GM21423 (cell line): ENCODE measurements around the gene PLA2G2D.
A peak's percentile ranks its signal among the peaks of the same experiment; 100 is the strongest.

ENCODE experiments used
- ATAC-seq: cut with Tn5 transposase; IDR thresholded peaks from one replicate; pipeline ENCODE4 v1.9.1; 2021; ENCODE audit warnings: mild to moderate bottlenecking, moderate library complexity; ENCODE audit not compliant: unreplicated experiment

PLA2G2D gene

GRCh38 chr1:20090641-20091040, 28.7 kb downstream of the PLA2G2D start:
- no peak for ATAC-seq

GRCh38 chr1:20090119-20090518, 29.2 kb downstream of the PLA2G2D start:
- no peak for ATAC-seq

GRCh38 chr1:20089328-20090077, 29.8 kb downstream of the PLA2G2D start:
- no peak for ATAC-seq

GRCh38 chr1:20087668-20088067, 31.7 kb downstream of the PLA2G2D start:
- no peak for ATAC-seq

- no peak for ATAC-seq
Observed at GRCh38 chr1:20086800-20087199, 32.5 kb downstream of the PLA2G2D start.

GRCh38 chr1:20083178-20083944, 36.0 kb downstream of the PLA2G2D start:
- ATAC-seq, result no peak

- ATAC-seq, result no peak
Observed at GRCh38 chr1:20082772-20083171, 36.6 kb downstream of the PLA2G2D start.

- no peak for ATAC-seq
Observed at GRCh38 chr1:20081353-20081810, 38.0 kb downstream of the PLA2G2D start.

- ATAC-seq, result no peak
Observed at GRCh38 chr1:20080441-20081352, 38.6 kb downstream of the PLA2G2D start.

- ATAC-seq, result no peak
Observed at GRCh38 chr1:20079661-20080305, 39.6 kb downstream of the PLA2G2D start.

- no peak for ATAC-seq
Observed at GRCh38 chr1:20078711-20079110, 40.6 kb downstream of the PLA2G2D start.

GRCh38 chr1:20078171-20078651, 41.1 kb downstream of the PLA2G2D start:
- ATAC-seq, result peak; percentile 43

- ATAC-seq, result no peak
Observed at GRCh38 chr1:20076710-20077461, 42.5 kb downstream of the PLA2G2D start.

- ATAC-seq, result no peak
Observed at GRCh38 chr1:20076223-20076622, 43.1 kb downstream of the PLA2G2D start.

GRCh38 chr1:20075345-20075744, 44.0 kb downstream of the PLA2G2D start:
- ATAC-seq, result no peak

- no peak for ATAC-seq
Observed at GRCh38 chr1:20074725-20075171, 44.6 kb downstream of the PLA2G2D start.

GRCh38 chr1:20074055-20074724, 45.1 kb downstream of the PLA2G2D start:
- ATAC-seq, result no peak

GRCh38 chr1:20073256-20073655, 46.1 kb downstream of the PLA2G2D start:
- ATAC-seq, result no peak

GRCh38 chr1:20072771-20073170, 46.6 kb downstream of the PLA2G2D start:
- no peak for ATAC-seq
